Colonic mucosa (tissue), 4 donors: ENCODE results near the gene TUBB2B. TPM values are rescaled to one million over a fixed set of nuclear protein-coding genes. Genes with fewer than 3 reads are reported as not detected.

Source experiments
- DNase-seq: peaks from one replicate; pipeline ENCODE4 v3.0.0-alpha.2; 2020
- H3K27ac ChIP-seq: fragments of 200-600 bp; one replicate; pipeline ENCODE4 v1.8.0; 2021
- H3K27me3 ChIP-seq: fragments of 200-600 bp; one replicate; pipeline ENCODE4 v1.8.0; 2021
- H3K36me3 ChIP-seq: fragments of 200-600 bp; one replicate; pipeline ENCODE4 v1.8.0; 2021
- H3K4me1 ChIP-seq: fragments of 200-600 bp; one replicate; pipeline ENCODE4 v1.8.0; 2021; ENCODE audit warnings: mild to moderate bottlenecking
- H3K4me3 ChIP-seq: fragments of 200-600 bp; one replicate; pipeline ENCODE4 v1.8.0; 2021
- H3K9ac ChIP-seq, 2 donors: one replicate each; pipeline ENCODE4 v1.7.0; 2013; ENCODE audit warnings: control low read depth in 2 of 2, low read depth in 2 of 2, low read length in 2 of 2
- H3K9me3 ChIP-seq: fragments of 200-600 bp; one replicate; pipeline ENCODE4 v1.8.0; 2021
- intact Hi-C: fragments of 100-400 bp; cut with DNase I; formaldehyde crosslinking; loops from one replicate; pipeline ENCODE4 v1.14.1; 2022
- total RNA-seq, 2 donors: library from RNA; stranded (reverse); fragmentation: NEBNext Ultra II Directional in 1 of 2; extraction: Animal tissue kit (Norgen Biotek cat#: 25700) in 1 of 2; gene quantifications; one replicate each; pipeline ENCODE4 v1.2.1, GENCODE V29; 2021
- TF ChIP-seq, protein P1 (sequence below): fragments of 200-600 bp; IDR thresholded peaks from one replicate; pipeline ENCODE4 v1.8.0; 2022; ENCODE audit warnings: antibody characterized with exemption, mild to moderate bottlenecking
- donor health status: healthy.
- donor health status: DM: no; HTN: no; CAD: no.
- donor health status: DM: no; HTN: no; CAD: no.

Gene TUBB2B
- total RNA-seq, 2 donors from 2014 or later: 2.3 to 5.8 TPM

DNA sequence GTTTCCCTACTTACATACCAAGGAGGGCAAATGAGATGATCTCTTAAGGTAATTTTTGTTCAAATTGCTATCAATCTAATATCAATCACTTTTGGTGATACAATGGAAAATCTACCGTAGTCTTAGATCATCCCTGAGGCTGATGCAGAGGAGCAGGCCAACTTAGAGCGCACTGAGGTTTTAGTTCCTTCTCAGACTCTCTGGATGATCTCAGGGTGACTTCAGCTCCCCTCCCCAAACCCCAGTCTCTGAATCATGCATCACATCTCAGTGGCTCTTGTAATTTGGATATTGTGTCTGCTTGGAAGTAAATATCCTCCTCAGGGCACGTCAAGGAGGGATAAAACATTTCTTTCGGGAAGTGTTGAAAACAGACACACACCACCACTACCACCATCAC, 5.9 kb downstream of the TUBB2B start:
- H3K27me3 ChIP-seq: peaks cover 14% of the 10 kb centered on the region
- intact Hi-C loops: no loop called here
- H3K4me3 ChIP-seq: no peak overlapping the region
- H3K4me1 ChIP-seq: no peaks in the 10 kb centered on the region
- H3K9ac ChIP-seq: no peak overlapping the region
- TF ChIP-seq, protein P1, sequence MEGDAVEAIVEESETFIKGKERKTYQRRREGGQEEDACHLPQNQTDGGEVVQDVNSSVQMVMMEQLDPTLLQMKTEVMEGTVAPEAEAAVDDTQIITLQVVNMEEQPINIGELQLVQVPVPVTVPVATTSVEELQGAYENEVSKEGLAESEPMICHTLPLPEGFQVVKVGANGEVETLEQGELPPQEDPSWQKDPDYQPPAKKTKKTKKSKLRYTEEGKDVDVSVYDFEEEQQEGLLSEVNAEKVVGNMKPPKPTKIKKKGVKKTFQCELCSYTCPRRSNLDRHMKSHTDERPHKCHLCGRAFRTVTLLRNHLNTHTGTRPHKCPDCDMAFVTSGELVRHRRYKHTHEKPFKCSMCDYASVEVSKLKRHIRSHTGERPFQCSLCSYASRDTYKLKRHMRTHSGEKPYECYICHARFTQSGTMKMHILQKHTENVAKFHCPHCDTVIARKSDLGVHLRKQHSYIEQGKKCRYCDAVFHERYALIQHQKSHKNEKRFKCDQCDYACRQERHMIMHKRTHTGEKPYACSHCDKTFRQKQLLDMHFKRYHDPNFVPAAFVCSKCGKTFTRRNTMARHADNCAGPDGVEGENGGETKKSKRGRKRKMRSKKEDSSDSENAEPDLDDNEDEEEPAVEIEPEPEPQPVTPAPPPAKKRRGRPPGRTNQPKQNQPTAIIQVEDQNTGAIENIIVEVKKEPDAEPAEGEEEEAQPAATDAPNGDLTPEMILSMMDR: no peak
- H3K36me3 ChIP-seq: no peaks in the 10 kb centered on the region
- H3K9me3 ChIP-seq: no peaks in the 10 kb centered on the region
- no peak overlapping the region for H3K27ac ChIP-seq
- no peak for DNase-seq

DNA sequence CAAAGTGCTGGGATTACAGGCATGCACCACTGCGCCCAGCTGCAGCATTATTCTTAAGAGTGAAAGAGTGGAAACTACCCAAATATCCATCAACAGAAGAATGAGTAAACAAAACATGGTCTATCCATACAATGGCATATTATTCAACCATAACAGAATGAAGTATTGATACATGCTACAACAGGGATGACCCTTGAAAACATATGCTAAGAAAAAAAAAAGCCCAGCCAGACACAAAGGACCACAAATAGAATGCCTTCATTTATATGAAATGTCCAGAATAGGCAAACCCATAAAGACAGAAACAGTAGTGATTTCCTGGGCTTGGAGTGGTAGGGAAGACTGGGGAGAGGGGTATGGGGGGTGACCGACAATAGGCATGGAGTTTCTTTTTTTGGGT, 7.1 kb downstream of the TUBB2B start:
- H3K27me3 ChIP-seq: peaks cover 5% of the 10 kb centered on the region
- no peak overlapping the region for H3K27ac ChIP-seq

DNA sequence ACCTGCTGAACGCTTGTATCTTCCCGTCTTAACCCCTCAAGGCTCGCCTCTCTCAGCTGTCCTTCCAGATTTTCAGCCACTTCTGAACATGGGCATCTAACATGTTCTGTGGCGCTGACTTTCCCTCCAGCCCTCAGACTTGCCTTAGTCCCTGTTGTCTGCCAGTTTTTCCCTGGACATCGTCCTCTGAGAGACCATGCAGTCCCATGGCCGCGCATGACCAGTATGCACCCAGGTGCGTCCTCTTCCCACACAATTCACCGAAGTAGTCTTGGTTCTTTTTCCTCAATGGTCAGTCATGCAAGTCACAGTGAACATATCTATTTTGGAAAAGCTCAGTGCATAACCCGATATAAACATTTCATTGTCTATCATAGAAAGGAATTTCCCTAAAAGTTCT, 9.2 kb downstream of the TUBB2B start:
- TF ChIP-seq, protein P1: no peak
- no peak for DNase-seq
- intact Hi-C loops: no loop called here
- Histone ChIP-seq H3K4me3 (no peak overlapping the region), H3K27ac (no peak overlapping the region), H3K9me3 (no peaks in the 10 kb centered on the region), H3K36me3 (no peaks in the 10 kb centered on the region), H3K9ac (no peak overlapping the region), H3K27me3 (peaks cover 5% of the 10 kb centered on the region), H3K4me1 (no peaks in the 10 kb centered on the region)

More for the DNA sequence above, 7.1 kb downstream of the TUBB2B start:
- DNase-seq: no peak
- TF ChIP-seq, protein P1: no peak
- Histone ChIP-seq H3K9ac (no peak overlapping the region), H3K4me3 (no peak overlapping the region), H3K4me1 (no peaks in the 10 kb centered on the region), H3K9me3 (no peaks in the 10 kb centered on the region), H3K36me3 (no peaks in the 10 kb centered on the region)
- intact Hi-C loops: no loop called here

DNA sequence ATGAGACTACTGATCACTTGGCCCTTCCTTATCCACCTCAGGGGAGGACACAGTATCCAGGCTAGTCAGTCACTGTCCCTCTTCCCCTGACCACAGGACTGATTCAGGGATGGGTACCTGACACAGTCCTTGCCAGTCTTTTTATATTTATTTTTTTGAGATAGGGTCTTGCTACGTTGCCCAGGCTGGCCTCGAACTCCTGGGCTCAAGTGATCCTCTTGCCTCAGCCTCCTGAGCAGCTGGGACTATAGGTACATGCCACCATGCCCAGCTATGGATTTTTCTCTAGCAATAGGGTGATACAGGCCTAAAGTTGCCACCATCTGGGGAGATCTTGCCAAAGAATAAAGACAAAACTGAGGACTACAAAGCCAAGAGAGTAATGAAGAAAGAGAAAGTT, 10.2 kb downstream of the TUBB2B start:
- TF ChIP-seq, protein P1: no peak
- peaks cover 5% of the 10 kb centered on the region for H3K27me3 ChIP-seq
- H3K27ac ChIP-seq: no peak overlapping the region
- no peak overlapping the region for H3K9ac ChIP-seq
- H3K4me3 ChIP-seq: no peak overlapping the region
- H3K36me3 ChIP-seq: no peaks in the 10 kb centered on the region
- H3K9me3 ChIP-seq: no peaks in the 10 kb centered on the region
- DNase-seq: no peak
- intact Hi-C loops: no loop called here
- no peaks in the 10 kb centered on the region for H3K4me1 ChIP-seq

DNA sequence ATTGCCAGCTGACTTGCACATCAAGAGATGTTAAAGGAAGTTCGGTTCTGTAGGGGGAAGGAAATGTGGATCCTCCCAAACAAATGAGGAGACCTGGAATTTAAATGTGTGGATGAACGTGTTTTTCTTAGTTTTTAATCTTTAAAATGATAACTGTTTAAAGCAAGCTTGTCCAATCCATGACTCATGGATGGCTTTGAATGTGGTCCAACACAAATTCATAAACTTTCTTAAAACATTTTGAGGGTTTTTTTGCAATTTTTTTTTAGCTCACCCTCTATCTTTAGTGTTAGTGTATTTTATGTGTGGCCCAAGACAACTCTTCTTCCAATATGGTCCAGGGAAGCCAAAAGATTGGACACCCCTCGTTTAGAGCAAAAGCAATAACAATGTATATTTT, 12.6 kb downstream of the TUBB2B start:
- TF ChIP-seq, protein P1: no peak
- Histone ChIP-seq H3K27me3 (peaks cover 5% of the 10 kb centered on the region), H3K36me3 (no peaks in the 10 kb centered on the region), H3K27ac (no peak overlapping the region), H3K4me1 (no peaks in the 10 kb centered on the region), H3K9ac (no peak overlapping the region), H3K4me3 (no peak overlapping the region), H3K9me3 (no peaks in the 10 kb centered on the region)
- intact Hi-C loops: no loop called here
- no peak for DNase-seq

DNA sequence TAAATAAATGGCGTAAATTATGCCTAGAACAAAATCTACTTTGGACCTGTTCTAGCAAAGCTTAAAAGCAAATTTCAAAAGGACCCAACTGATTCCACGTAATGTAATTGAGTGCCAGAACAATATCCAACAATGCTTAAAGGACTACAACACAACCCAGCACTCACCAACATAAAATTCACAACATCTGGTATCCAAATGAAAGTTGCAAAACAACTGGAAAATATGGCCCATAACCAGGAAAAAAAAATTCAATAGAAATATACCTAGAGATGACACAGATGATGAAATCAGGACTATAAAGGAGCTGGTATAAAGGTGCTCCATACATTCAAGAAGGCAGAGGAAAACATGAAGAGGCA, 14.1 kb downstream of the TUBB2B start:
- H3K27me3 ChIP-seq: peaks cover 5% of the 10 kb centered on the region
- no peak for DNase-seq
- H3K9ac ChIP-seq: no peak overlapping the region
- H3K4me1 ChIP-seq: no peaks in the 10 kb centered on the region
- no peak overlapping the region for H3K27ac ChIP-seq
- no peak overlapping the region for H3K4me3 ChIP-seq
- H3K9me3 ChIP-seq: no peaks in the 10 kb centered on the region
- intact Hi-C loops: no loop called here
- TF ChIP-seq, protein P1: no peak
- H3K36me3 ChIP-seq: no peaks in the 10 kb centered on the region
